Transverse colon (tissue), 4 donors: ENCODE measurements around the gene NIF3L1. TPM values are rescaled to one million over a fixed set of nuclear protein-coding genes. Genes with fewer than 3 reads are reported as not detected.

Experiments used
- DNase-seq: peaks from one replicate; pipeline ENCODE4 v3.0.0-alpha.2; 2019
- H3K27ac ChIP-seq, 4 donors: fragments of 200-600 bp; sonication (generic); 2 replicates each; pipeline ENCODE4 v1.5.1; 2016 to 2018; ENCODE audit warnings: inconsistent platforms in 4 of 4
- H3K27me3 ChIP-seq: fragments of 200-600 bp; sonication (generic); 2 replicates; pipeline ENCODE4 v1.5.1; 2017; ENCODE audit warnings: inconsistent platforms
- H3K36me3 ChIP-seq, 4 donors: fragments of 200-600 bp; sonication (generic); 2 replicates each; pipeline ENCODE4 v1.5.1; 2017 to 2019; ENCODE audit warnings: inconsistent platforms in 4 of 4
- H3K4me1 ChIP-seq, 4 donors: fragments of 200-600 bp; sonication (generic); 2 replicates each; pipeline ENCODE4 v1.5.1; 2017 to 2020; ENCODE audit warnings: inconsistent platforms in 4 of 4
- H3K4me3 ChIP-seq, 4 donors: fragments of 200-600 bp; sonication (generic); 1 replicate in 1 of 4; 2 replicates in 3 of 4; pipeline versions ENCODE4 v1.5.1 to v1.6.1; 2017 to 2019; ENCODE audit warnings: inconsistent platforms in 4 of 4
- H3K9me3 ChIP-seq, 2 donors: fragments of 200-600 bp; sonication (generic); 2 replicates each; pipeline ENCODE4 v1.5.1; 2017 to 2019; ENCODE audit warnings: inconsistent platforms in 2 of 2
- CTCF ChIP-seq, 5 experiments: fragments of 200-600 bp in 3 of 5; fragments of 450-650 bp in 2 of 5; sonication (generic) in 3 of 5; IDR thresholded peaks; 1 replicate in 2 of 5; 2 replicates in 3 of 5; pipeline ENCODE4 v1.5.1; 2016 to 2017; ENCODE audit warnings: antibody characterized with exemption in 5 of 5, inconsistent platforms in 3 of 5, mild to moderate bottlenecking in 2 of 5, moderate library complexity in 1 of 5
- EP300 ChIP-seq: sonication (generic); formaldehyde crosslinking; IDR thresholded peaks from one replicate; pipeline ENCODE4 v1.6.1; 2017; ENCODE audit warnings: antibody characterized with exemption, low read depth
- POLR2A ChIP-seq: fragments of 450-650 bp; IDR thresholded peaks from one replicate; pipeline ENCODE4 v1.6.1; 2016; ENCODE audit warnings: antibody characterized with exemption, mild to moderate bottlenecking, moderate library complexity
- POLR2AphosphoS5 ChIP-seq, 3 donors: sonication (generic); formaldehyde crosslinking; IDR thresholded peaks; one replicate each; pipeline ENCODE4 v1.6.1; 2016; ENCODE audit warnings: antibody characterized with exemption in 3 of 3
- WGBS, 2 donors: methylation state at CpG; one replicate each; pipeline ENCODE4 v1.1.5; 2018; ENCODE audit warnings: low coverage in 1 of 2; 5-methylcytosine and 5-hydroxymethylcytosine counted together
- in situ Hi-C, 4 donors: fragments of 200-750 bp; cut with MboI; loops; one replicate each; pipeline versions ENCODE4 v1.15.0 to v1.15.1; 2017; ENCODE audit warnings: low sequenced_read_pairs in 3 of 4, low pct_ligation_motif_present in 1 of 4, low pct_unique_long_range_greater_than_20kb in 1 of 4
- intact Hi-C: fragments of 100-400 bp; cut with DNase I; formaldehyde crosslinking; loops from one replicate; pipeline ENCODE4 v1.15.1; 2023; ENCODE audit warnings: low total_unique reads
- total RNA-seq, 4 donors: library from RNA; depleted of rRNA; stranded (reverse); fragments of >200 nt; gene quantifications; one replicate each; pipeline ENCODE4 v1.1.0, GENCODE V29; 2016

NIF3L1 gene
- 10 to 100 TPM; 14.5 to 26.6 (median 21.5) TPM for total RNA-seq

- Histone ChIP-seq H3K9me3 (no peaks in the 10 kb centered on the region), H3K36me3 (peaks cover 0 to 20% (median 3%) of the 10 kb centered on the region in 4 donors), H3K27me3 (no peaks in the 10 kb centered on the region), H3K4me3 (peak within 1 kb of the TSS; percentile 51 to 73 (median 64)), H3K4me1 (peaks cover 8 to 24% (median 14%) of the 10 kb centered on the region in 4 donors), H3K27ac (peak within 1 kb of the TSS; percentile 94 to 98 (median 96))
- intact Hi-C loops, result loop anchor here (2.0 kb wide), 1 partner anchor 78 kb away; the partner anchor contains the start of gene BZW1
- in situ Hi-C loops, result no loop called here
- TF ChIP-seq POLR2A, result peak; percentile 81
- TF ChIP-seq CTCF (IDR thresholded peaks at IDR 0.05), result peak in 1 of 5 experiments; percentile 21
- peak; percentile 79 to 81 (median 80) for TF ChIP-seq POLR2AphosphoS5 (IDR thresholded peaks at IDR 0.05)
- TF ChIP-seq EP300, result no peak
- WGBS, 2 donors, result 0% methylated on average over 4 to 50 of the region's 50 CpGs
- DNase-seq, result peak; percentile 97
Measured at GRCh38 chr2:200888704-200889625, at the start of gene NIF3L1, which contains the start of gene PPIL3. Gene NIF3L1, plus strand, starts transcription at chr2:200889371. Its CDS starts 2,573 bp downstream, at chr2:200891944. Gene PPIL3, minus strand, starts transcription at chr2:200889077. Its CDS starts 1,462 bp downstream, at chr2:200887615.

DNA sequence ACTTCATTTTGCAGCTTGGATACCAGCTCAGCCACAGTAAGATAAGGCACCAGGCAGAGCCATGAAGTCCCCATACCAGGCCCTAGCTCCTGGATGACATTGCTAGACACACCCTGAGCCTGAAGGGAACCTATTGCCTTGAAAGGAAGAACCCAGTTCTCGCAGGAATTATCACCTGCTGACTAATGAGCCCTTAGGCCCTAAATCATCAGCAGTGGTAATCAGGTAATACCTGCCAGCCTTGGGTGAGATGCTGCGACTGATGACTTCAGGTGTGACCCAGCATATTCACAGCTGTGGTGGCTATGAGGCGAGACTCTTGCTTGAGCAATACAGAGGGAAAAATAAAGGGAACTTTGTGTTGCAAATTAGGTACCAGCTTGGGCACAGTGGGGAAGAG lies 49.7 kb upstream of the NIF3L1 start:
- no peak overlapping the region for H3K27ac ChIP-seq
- no peaks in the 10 kb centered on the region for H3K36me3 ChIP-seq
- DNase-seq, result no peak
- no peaks in the 10 kb centered on the region for H3K4me1 ChIP-seq
- H3K9me3 ChIP-seq, result peaks cover 0 to 9% of the 10 kb centered on the region in 2 donors
- H3K4me3 ChIP-seq, result no peak overlapping the region
- H3K27me3 ChIP-seq, result no peaks in the 10 kb centered on the region
- in situ Hi-C loops, result no loop called here
- 84 to 100% methylated on average over 1 to 3 of the region's 3 CpGs for WGBS, 2 donors
- TF ChIP-seq POLR2A (no peak), CTCF (IDR thresholded peaks at IDR 0.05) (no peak), POLR2AphosphoS5 (IDR thresholded peaks at IDR 0.05) (no peak), EP300 (no peak)
- intact Hi-C loops, result no loop called here

- Histone ChIP-seq H3K4me1 (peaks cover 0 to 6% (median 0%) of the 10 kb centered on the region in 4 donors), H3K36me3 (no peaks in the 10 kb centered on the region), H3K27me3 (no peaks in the 10 kb centered on the region), H3K27ac (no peak overlapping the region), H3K4me3 (no peak overlapping the region), H3K9me3 (no peaks in the 10 kb centered on the region)
- DNase-seq, result no peak
- TF ChIP-seq POLR2A, result no peak
- TF ChIP-seq EP300, result no peak
- TF ChIP-seq CTCF (IDR thresholded peaks at IDR 0.05), result no peak
- TF ChIP-seq POLR2AphosphoS5 (IDR thresholded peaks at IDR 0.05), result no peak
- in situ Hi-C loops (no loop called here), intact Hi-C loops (no loop called here)
- WGBS, 2 donors, result 90 to 94% methylated on average over 3 to 24 of the region's 24 CpGs
Measured at GRCh38 chr2:200843993-200844948, 44.9 kb upstream of the NIF3L1 start.
